GM12873 (cell line): ENCODE data around the gene DENND4A.

Experiments used
- TF ChIP-seq, protein P1 (sequence below): IDR thresholded peaks from 2 replicates; pipeline ENCODE4 v1.5.1; 2012; ENCODE audit warnings: low read depth, mild to moderate bottlenecking, moderate library complexity, low read length, control low read depth; ENCODE audit not compliant: insufficient read depth; ENCODE audit errors: missing control alignments

The DENND4A gene

DNA sequence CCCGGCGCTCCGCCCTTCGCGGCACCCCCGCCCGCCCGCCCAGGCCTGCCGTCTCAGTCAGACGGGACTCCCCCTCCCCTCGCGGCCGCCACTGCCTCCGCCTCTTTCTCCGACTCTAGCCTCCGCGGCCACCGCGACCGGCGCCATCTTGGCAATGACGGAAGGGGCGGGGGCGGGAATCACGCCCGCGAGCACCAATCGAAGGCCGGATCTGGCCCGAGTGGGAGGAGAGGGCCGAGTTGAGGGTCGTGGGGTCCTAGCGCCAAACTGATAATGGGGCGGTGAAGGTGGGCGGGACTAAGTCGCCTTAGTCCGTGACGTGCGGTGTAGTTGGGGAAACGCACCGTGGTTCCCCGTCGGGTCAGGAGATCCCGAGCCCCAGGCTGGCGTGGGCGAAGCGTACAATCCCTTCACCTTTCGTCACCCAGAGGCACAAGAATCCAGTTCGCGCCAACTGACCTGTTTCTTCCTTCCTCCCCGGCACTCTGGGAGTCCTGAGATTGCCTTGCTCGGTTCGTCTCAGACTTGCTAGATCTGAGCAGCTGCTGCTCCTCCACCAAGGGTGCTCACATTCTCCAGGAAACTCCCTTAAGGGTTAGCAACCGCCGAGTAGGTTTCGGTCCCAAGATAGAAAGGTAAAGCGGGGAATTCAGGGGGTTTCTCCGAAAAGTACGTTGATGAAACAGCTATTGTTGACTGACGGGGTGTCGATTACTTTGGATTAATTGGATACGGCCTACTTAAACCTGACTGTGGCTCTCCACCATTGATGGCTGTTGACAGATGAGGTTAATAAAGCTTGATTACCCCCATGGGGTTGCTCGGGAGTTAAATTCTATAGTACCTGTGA is at the start of gene DENND4A:
Gene DENND4A, minus strand, starts transcription at position 156 of the 850 bp plus-strand sequence. CDS start 35,843 bp downstream, outside the sequence.
- TF ChIP-seq, protein P1, sequence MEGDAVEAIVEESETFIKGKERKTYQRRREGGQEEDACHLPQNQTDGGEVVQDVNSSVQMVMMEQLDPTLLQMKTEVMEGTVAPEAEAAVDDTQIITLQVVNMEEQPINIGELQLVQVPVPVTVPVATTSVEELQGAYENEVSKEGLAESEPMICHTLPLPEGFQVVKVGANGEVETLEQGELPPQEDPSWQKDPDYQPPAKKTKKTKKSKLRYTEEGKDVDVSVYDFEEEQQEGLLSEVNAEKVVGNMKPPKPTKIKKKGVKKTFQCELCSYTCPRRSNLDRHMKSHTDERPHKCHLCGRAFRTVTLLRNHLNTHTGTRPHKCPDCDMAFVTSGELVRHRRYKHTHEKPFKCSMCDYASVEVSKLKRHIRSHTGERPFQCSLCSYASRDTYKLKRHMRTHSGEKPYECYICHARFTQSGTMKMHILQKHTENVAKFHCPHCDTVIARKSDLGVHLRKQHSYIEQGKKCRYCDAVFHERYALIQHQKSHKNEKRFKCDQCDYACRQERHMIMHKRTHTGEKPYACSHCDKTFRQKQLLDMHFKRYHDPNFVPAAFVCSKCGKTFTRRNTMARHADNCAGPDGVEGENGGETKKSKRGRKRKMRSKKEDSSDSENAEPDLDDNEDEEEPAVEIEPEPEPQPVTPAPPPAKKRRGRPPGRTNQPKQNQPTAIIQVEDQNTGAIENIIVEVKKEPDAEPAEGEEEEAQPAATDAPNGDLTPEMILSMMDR = no peak

DNA sequence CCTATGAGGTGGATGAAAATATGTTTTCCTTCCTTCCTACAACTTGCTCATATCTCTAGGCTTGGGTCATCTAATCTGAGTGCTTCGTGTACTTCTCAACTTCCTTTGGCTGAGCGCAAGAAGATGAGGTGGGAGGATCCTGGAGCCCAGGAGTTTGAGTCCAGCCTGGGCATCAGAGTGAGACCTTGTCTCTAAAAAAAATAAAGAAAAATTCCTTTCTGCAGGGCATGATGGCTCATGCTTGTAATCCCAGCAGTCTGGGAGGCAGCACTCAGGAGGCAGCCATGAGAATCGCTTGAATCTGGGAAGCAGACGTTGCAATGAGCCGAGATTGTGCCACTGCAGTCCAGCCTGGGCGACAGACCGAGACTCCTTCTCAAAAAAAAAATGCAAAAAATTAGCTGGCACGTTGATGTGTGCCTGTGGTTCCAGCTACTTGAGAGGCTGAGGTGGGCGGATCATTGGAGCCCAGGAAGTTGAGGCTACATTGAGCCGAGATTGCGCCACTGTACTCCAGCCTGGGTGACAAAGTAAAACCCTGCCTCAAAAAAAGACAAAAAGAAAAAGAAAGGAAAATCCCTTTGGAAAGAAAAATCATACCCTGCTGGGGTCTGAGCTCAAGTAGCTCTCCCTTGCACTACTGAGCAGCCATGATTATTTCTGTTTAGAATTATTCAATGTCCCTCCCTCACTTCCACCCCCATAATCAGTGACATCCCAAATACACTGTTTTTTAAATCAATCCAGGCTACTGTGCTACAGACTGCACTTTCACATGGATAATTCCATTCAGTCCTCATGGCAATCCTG is 49.2 kb upstream of the DENND4A start:
- TF ChIP-seq, protein P1 = no peak

DNA sequence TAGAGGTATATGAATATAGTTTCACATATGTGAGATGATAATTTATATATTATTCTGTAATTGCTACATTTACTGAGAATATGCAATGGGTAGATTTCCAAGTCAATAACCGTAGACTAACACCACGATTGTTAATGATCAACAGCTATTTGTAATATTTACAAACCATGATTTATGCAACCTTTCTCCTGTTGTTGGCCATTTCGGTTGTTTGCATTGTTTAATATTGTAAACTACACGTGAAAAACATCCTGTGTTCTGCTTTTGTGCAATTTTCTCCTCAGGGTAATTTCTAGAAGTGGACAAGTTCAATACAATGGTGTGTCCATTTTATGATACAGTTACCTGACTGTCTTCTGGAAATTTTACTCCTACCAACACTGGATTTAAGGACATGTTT is 47.9 kb upstream of the DENND4A start:
- TF ChIP-seq, protein P1 = no peak

DNA sequence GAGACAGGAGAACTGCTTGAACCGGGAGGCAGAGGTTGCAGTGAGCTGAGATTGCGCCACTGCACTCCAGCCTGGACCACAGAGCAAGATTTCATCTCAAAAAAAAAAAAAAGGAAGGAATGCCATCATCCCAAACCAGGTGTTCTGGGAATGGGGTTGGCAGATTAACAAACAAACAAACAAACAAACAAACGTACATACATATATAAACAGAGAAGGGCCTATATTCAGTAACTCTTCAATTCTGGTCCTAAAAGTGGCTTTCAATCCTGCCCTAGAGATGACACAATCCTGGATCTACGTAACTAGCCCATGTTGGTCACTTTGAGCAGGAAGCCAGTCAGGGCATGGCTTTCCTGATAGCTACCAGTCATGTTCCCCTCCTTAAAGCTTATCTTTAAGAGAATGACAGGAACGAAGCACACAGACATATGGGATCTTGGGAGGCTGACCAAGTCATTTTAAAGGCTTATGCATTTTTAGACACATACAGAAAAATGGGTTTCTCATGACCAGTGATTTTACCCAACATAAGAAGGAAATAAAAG is 47.3 kb upstream of the DENND4A start:
- TF ChIP-seq, protein P1 = no peak

DNA sequence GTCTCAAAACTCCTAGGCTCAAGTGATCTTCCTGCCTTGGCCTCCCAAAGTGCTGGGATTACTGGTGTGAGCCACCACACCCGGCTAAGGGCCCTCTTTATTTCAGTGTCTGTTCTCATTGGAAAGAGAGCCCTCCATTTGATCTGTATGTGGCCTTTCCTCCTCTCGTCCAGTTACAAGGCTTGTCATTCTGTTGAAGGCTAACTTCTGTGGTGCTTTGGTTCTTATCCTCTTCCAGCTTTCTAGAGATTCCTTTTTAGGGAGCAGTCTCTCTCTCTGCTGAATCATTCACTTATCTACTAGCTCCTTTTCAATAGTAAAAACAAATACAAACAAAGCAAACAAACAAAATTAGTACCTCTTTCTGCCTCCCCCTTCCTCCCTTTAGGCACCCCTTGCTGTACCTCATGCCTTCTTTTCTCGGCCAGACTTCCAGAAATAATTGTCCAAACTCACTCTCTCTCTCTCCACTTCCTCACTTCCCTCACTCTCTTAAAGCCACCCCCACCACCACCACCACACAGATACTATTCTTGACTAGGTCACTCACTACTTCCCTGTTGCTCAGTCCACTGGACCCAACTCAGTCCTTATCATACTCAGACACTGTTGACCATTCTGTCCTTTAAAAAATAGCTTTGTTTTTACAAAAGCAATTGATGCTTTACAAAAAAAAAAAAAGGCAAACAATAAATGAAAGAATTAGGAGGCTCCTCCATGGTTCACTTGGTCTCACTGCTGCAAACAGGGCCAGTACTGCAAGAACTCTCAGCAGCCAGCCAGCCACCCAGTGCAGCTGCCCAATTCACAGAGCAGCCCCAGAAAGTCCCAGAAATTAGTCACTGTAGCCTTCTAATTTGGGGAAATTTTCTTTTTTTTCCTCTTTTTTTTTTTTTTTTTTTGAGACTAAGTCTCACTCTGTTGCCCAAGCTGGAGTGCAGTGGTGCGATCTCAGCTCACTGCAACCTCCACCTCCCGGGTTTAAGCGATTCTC is 45.5 kb upstream of the DENND4A start:
- TF ChIP-seq, protein P1 = no peak

DNA sequence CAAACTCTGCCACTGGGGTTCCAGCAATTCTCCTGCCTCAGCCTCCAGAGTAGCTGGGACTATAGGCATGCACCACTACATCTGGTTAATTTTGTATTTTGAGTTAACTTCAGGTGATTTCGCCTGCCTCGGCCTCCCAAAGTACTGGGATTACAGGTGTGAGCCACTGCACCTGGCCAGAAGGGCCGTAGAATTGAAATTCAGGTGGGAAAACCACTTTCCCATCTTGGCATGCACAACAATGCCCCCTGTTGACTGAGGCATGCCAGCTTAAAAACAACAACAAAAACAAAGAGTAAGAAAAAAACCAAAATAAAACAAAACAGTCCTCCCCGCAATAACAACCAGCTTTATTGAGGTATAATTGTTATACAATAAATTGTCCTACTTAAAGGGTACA is 44.6 kb upstream of the DENND4A start:
- TF ChIP-seq, protein P1 = peak; percentile 58
